Measurements from ENCODE around the gene MAP3K20. TPM values are rescaled to one million over a fixed set of nuclear protein-coding genes. Genes with fewer than 3 reads are reported as not detected.

The MAP3K20 gene
- total RNA-seq, 1 donor from 2014 or later, result 466 TPM

GRCh38 chr2:173149491-173149890 is 73.8 kb downstream of the MAP3K20 start:
- intact Hi-C loops (cut with micrococcal nuclease), result no loop called here
- Histone ChIP-seq H3K27me3 (ENCODE audit: low read depth) (no peaks in the 10 kb centered on the region), H3K4me3 (no peak overlapping the region), H3K36me3 (peaks cover 4% of the 10 kb centered on the region), H3K4me1 (peaks cover 80% of the 10 kb centered on the region), H3K9me3 (replicated peaks) (no peaks in the 10 kb centered on the region), H3K27ac (replicated peaks) (no peak overlapping the region)
- DNase-seq, result no peak
- no peak for TF ChIP-seq CTCF (IDR thresholded peaks at IDR 0.05; ENCODE audit: borderline replicate concordance)

DNA sequence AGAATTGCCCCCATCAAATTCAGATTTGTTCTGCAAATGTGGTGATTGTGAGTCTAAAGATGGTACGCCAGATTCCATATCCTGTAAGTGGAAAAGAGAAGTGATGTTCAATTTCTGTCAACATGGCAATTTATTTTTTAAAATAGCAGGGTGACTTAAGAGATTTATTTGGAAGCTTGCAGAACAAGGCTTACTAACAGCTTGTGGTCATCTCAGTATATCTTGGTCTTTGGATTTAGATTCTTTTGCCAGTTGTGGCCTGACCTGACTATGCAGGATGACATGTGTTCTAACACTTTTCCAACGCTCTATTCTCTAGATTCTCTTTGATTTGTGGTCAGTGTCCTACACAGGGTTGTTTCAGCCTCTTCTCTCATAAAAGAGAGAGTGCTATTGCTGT is 74.4 kb downstream of the MAP3K20 start:
- Histone ChIP-seq H3K9me3 (replicated peaks) (no peaks in the 10 kb centered on the region), H3K36me3 (peaks cover 4% of the 10 kb centered on the region), H3K4me3 (no peak overlapping the region), H3K4me1 (peaks cover 76% of the 10 kb centered on the region), H3K27ac (replicated peaks) (peak overlapping the region; percentile 12), H3K27me3 (ENCODE audit: low read depth) (no peaks in the 10 kb centered on the region)
- intact Hi-C loops (cut with micrococcal nuclease), result no loop called here
- TF ChIP-seq CTCF (IDR thresholded peaks at IDR 0.05; ENCODE audit: borderline replicate concordance), result no peak
- no peak for DNase-seq

GRCh38 chr2:173150963-173151362 is 75.3 kb downstream of the MAP3K20 start:
- intact Hi-C loops (cut with micrococcal nuclease), result no loop called here
- H3K27me3 ChIP-seq (ENCODE audit: low read depth), result no peaks in the 10 kb centered on the region
- H3K36me3 ChIP-seq, result peaks cover 4% of the 10 kb centered on the region
- H3K27ac ChIP-seq (replicated peaks), result no peak overlapping the region
- DNase-seq, result no peak
- TF ChIP-seq CTCF (IDR thresholded peaks at IDR 0.05; ENCODE audit: borderline replicate concordance), result no peak
- H3K9me3 ChIP-seq (replicated peaks), result no peaks in the 10 kb centered on the region
- H3K4me3 ChIP-seq, result no peak overlapping the region
- peaks cover 82% of the 10 kb centered on the region for H3K4me1 ChIP-seq

GRCh38 chr2:173151671-173152401 is 76.2 kb downstream of the MAP3K20 start:
- H3K27me3 ChIP-seq (ENCODE audit: low read depth), result no peaks in the 10 kb centered on the region
- no peak for TF ChIP-seq CTCF (IDR thresholded peaks at IDR 0.05; ENCODE audit: borderline replicate concordance)

DNA sequence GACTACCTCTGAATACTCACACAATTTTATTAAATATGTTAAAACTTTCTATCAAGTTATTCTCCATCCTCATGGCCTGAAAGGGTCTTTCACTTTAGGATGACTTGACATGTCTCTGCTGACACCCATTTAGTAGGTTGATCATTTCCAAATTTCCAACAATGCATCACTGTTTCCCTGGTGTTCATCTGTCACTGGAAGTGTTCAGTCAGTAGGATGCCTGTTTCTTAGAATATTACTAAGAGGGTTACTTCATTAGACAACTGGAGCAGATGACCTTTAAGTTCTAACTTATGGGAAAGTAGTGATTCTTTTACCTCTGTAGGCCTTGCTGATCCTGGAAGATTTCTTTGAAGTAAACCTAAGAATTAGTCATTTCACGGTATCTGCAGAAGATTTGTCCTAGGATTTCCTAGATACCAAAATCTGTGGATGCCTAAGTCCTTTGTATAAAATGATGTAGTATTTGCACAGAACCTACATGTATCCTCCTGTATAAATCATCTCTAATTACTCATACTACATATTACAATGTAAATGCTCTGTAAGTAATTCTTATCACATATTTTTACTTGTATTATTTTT is 77.7 kb downstream of the MAP3K20 start:
- TF ChIP-seq CTCF (IDR thresholded peaks at IDR 0.05; ENCODE audit: borderline replicate concordance), result no peak
- Histone ChIP-seq H3K27me3 (ENCODE audit: low read depth) (no peaks in the 10 kb centered on the region), H3K27ac (replicated peaks) (no peak overlapping the region), H3K9me3 (replicated peaks) (no peaks in the 10 kb centered on the region), H3K36me3 (peaks cover 4% of the 10 kb centered on the region), H3K4me1 (peaks cover 86% of the 10 kb centered on the region), H3K4me3 (no peak overlapping the region)
- intact Hi-C loops (cut with micrococcal nuclease), result no loop called here
- DNase-seq, result no peak

More at GRCh38 chr2:173151671-173152401, 76.2 kb downstream of the MAP3K20 start:
- Histone ChIP-seq H3K4me1 (peaks cover 81% of the 10 kb centered on the region), H3K36me3 (peaks cover 4% of the 10 kb centered on the region), H3K27ac (replicated peaks) (no peak overlapping the region), H3K4me3 (no peak overlapping the region), H3K9me3 (replicated peaks) (no peaks in the 10 kb centered on the region)
- intact Hi-C loops (cut with micrococcal nuclease), result no loop called here
- no peak for DNase-seq
